Mesenchymal stem cell (in vitro differentiated cells and primary cell): ENCODE data around the gene ADA.

Experiments used
- DNase-seq: peaks from one replicate; pipeline ENCODE4 v3.0.0-alpha.2; 2013
- H2AFZ ChIP-seq: one replicate; pipeline ENCODE4 v1.6.1; 2013; ENCODE audit warnings: low read depth, mild to moderate bottlenecking, control low read depth, inconsistent platforms, low read length, moderate library complexity
- H2AK5ac ChIP-seq: 2 replicates; pipeline ENCODE4 v1.6.1; 2013; ENCODE audit warnings: low read length, moderate library complexity, mild to moderate bottlenecking, inconsistent platforms; ENCODE audit not compliant: severe bottlenecking
- H2BK120ac ChIP-seq: one replicate; pipeline ENCODE4 v1.6.1; 2013; ENCODE audit warnings: low read depth, mild to moderate bottlenecking, inconsistent platforms, low read length, moderate library complexity
- H2BK12ac ChIP-seq, 2 experiments: one replicate each; pipeline ENCODE4 v1.6.1; 2013; ENCODE audit warnings: inconsistent platforms in 2 of 2, low read length in 2 of 2, mild to moderate bottlenecking in 2 of 2, moderate library complexity in 2 of 2, control low read depth in 1 of 2
- H2BK15ac ChIP-seq: one replicate; pipeline ENCODE4 v1.6.1; 2013; ENCODE audit warnings: mild to moderate bottlenecking, low read depth, inconsistent platforms; ENCODE audit not compliant: poor library complexity, severe bottlenecking
- H2BK5ac ChIP-seq: 2 replicates; pipeline ENCODE4 v1.6.1; 2013; ENCODE audit warnings: low read depth, mild to moderate bottlenecking, low read length, control low read depth, inconsistent platforms; ENCODE audit not compliant: poor library complexity, severe bottlenecking
- H3K14ac ChIP-seq, 2 experiments: one replicate each; pipeline ENCODE4 v1.6.1; 2013; ENCODE audit warnings: inconsistent platforms in 2 of 2, low read length in 2 of 2, control low read depth in 1 of 2, mild to moderate bottlenecking in 1 of 2, moderate library complexity in 1 of 2
- H3K18ac ChIP-seq, 2 experiments: one replicate each; pipeline ENCODE4 v1.6.1; 2013; ENCODE audit warnings: inconsistent platforms in 2 of 2, low read length in 2 of 2, control low read depth in 1 of 2, low read depth in 1 of 2, mild to moderate bottlenecking in 1 of 2
- H3K23ac ChIP-seq, 2 experiments: one replicate each; pipeline ENCODE4 v1.6.1; 2013; ENCODE audit warnings: inconsistent platforms in 2 of 2, low read length in 2 of 2, mild to moderate bottlenecking in 2 of 2, moderate library complexity in 2 of 2, control low read depth in 1 of 2
- H3K27ac ChIP-seq: 2 replicates; pipeline ENCODE4 v1.5.1; 2013; ENCODE audit warnings: mild to moderate bottlenecking, moderate library complexity, low read length, control low read depth, inconsistent platforms; ENCODE audit not compliant: poor library complexity, severe bottlenecking
- H3K27me3 ChIP-seq, 2 experiments: 2 replicates each; pipeline versions ENCODE4 v1.6.1 to v1.7.0; 2013; ENCODE audit warnings: low read length in 2 of 2, mild to moderate bottlenecking in 2 of 2, moderate library complexity in 2 of 2, control low read depth in 1 of 2, inconsistent platforms in 1 of 2; ENCODE audit not compliant: control insufficient read depth in 1 of 2, insufficient read depth in 1 of 2
- H3K36me3 ChIP-seq, 2 experiments: 2 replicates each; pipeline versions ENCODE4 v1.6.1 to v1.7.0; 2013; ENCODE audit warnings: low read length in 2 of 2, control low read depth in 1 of 2, inconsistent platforms in 1 of 2, low read depth in 1 of 2, mild to moderate bottlenecking in 1 of 2; ENCODE audit not compliant: insufficient read depth in 2 of 2, control insufficient read depth in 1 of 2
- H3K4ac ChIP-seq, 2 experiments: one replicate each; pipeline ENCODE4 v1.6.1; 2013; ENCODE audit warnings: inconsistent platforms in 2 of 2, low read length in 2 of 2, mild to moderate bottlenecking in 2 of 2, moderate library complexity in 2 of 2, control low read depth in 1 of 2, low read depth in 1 of 2
- H3K4me1 ChIP-seq: 2 replicates; pipeline ENCODE4 v1.6.1; 2013; ENCODE audit warnings: low read depth, low read length, control low read depth; ENCODE audit not compliant: control insufficient read depth, insufficient read depth
- H3K4me2 ChIP-seq: 2 replicates; pipeline ENCODE4 v1.6.1; 2013; ENCODE audit warnings: low read length, mild to moderate bottlenecking, inconsistent platforms; ENCODE audit not compliant: poor library complexity, severe bottlenecking
- H3K4me3 ChIP-seq, 2 experiments: 2 replicates each; pipeline versions ENCODE4 v1.5.1 to v1.7.0; 2013; ENCODE audit warnings: low read length in 2 of 2, mild to moderate bottlenecking in 2 of 2, control low read depth in 1 of 2, low read depth in 1 of 2; ENCODE audit not compliant: insufficient read depth in 1 of 2
- H3K79me1 ChIP-seq: replicated peaks from 2 replicates; pipeline ENCODE4 v1.6.1; 2013; ENCODE audit warnings: mild to moderate bottlenecking, control low read depth, low read length, inconsistent platforms; ENCODE audit not compliant: poor library complexity, severe bottlenecking
- H3K9ac ChIP-seq: 2 replicates; pipeline ENCODE4 v1.7.0; 2013; ENCODE audit warnings: mild to moderate bottlenecking, low read length, moderate library complexity
- H3K9me3 ChIP-seq: 2 replicates; pipeline ENCODE4 v1.7.0; 2013; ENCODE audit warnings: mild to moderate bottlenecking, low read length; ENCODE audit not compliant: control insufficient read depth
- H4K8ac ChIP-seq: one replicate; pipeline ENCODE4 v1.6.1; 2013; ENCODE audit warnings: inconsistent platforms, mild to moderate bottlenecking, low read length, moderate library complexity
- H4K91ac ChIP-seq: one replicate; pipeline ENCODE4 v1.6.1; 2013; ENCODE audit warnings: mild to moderate bottlenecking, low read length, inconsistent platforms
- WGBS: methylation state at CpG from one replicate; pipeline ENCODE4 v1.1.7; 2013; ENCODE audit warnings: mixed read lengths; 5-methylcytosine and 5-hydroxymethylcytosine counted together

The ADA gene

DNA sequence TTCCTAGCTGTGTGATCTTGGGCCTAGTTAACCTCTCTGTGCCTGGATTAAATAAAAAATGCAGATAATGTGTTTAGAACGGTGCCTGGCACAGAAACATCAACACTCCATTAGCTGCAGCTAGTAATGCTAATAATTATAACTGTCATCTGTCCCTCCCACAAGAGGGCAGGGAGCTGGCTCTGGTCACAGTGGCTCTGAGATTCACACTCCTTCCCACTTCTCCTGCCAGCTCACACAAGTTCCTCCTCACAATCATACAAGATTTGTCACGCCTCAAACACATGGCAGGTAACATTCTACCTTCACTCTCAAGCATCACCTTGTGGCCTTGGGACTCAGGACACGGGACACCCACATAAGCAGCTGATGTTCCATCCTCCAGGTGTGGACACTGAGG is 2.4 kb downstream of the ADA start:
- Histone ChIP-seq H2BK120ac (no peak overlapping the region), H3K27ac (no peak overlapping the region), H3K18ac (no peak overlapping the region), H3K9ac (peak overlapping the region; percentile 33), H3K4me3 (no peak overlapping the region), H3K23ac (no peak overlapping the region), H3K4me2 (no peak overlapping the region), H3K36me3 (peaks cover 0 to 7% of the 10 kb centered on the region in 2 experiments), H2BK15ac (no peak overlapping the region), H3K14ac (no peak overlapping the region), H3K9me3 (no peaks in the 10 kb centered on the region), H4K91ac (peak overlapping the region; percentile 6), H2BK12ac (no peak overlapping the region), H3K4me1 (peaks cover 40% of the 10 kb centered on the region), H3K27me3 (no peaks in the 10 kb centered on the region), H4K8ac (no peak overlapping the region), H2BK5ac (no peak overlapping the region), H3K4ac (no peak overlapping the region), H2AFZ (no peak overlapping the region), H2AK5ac (no peak overlapping the region), H3K79me1 (peaks cover 19% of the 10 kb centered on the region)
- no peak for DNase-seq
- WGBS = 77% methylated on average over 3 of the region's 3 CpGs

DNA sequence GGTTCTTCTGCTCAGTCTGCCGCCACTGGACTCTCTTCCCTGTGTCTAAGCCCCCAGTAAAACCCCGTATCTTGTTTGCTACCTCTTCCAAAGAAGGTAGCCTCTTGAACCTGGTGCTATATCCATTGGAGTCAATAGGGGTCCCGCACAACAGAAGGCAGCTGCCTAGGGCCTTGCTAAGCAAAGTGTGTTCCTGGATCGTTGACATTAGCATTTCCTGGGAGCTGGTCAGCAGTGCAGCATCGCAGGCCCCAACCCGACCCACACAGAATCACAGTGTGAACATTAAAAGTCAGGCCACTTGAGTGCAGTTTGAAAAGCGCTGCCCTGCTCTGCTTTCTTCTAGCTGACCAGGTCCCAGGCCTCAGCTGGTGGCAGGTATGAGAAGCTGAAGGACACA is 2.9 kb downstream of the ADA start:
- no peak overlapping the region for H2BK12ac ChIP-seq
- no peak overlapping the region for H3K9ac ChIP-seq
- no peaks in the 10 kb centered on the region for H3K9me3 ChIP-seq
- no peak overlapping the region for H3K4me2 ChIP-seq
- peaks cover 0 to 7% of the 10 kb centered on the region in 2 experiments for H3K36me3 ChIP-seq
- no peak overlapping the region for H4K91ac ChIP-seq
- H3K14ac ChIP-seq = peak overlapping the region in 1 of 2 experiments; percentile 35
- no peak overlapping the region for H2BK120ac ChIP-seq
- 69% methylated on average over 7 of the region's 7 CpGs for WGBS
- no peak overlapping the region for H2AK5ac ChIP-seq
- H2BK15ac ChIP-seq = no peak overlapping the region
- H3K4me1 ChIP-seq = peaks cover 45% of the 10 kb centered on the region
- no peak overlapping the region for H3K4me3 ChIP-seq
- DNase-seq = no peak
- H3K4ac ChIP-seq = no peak overlapping the region
- peaks cover 19% of the 10 kb centered on the region for H3K79me1 ChIP-seq
- no peak overlapping the region for H4K8ac ChIP-seq
- H3K27ac ChIP-seq = no peak overlapping the region
- no peak overlapping the region for H2AFZ ChIP-seq
- no peak overlapping the region for H3K18ac ChIP-seq
- H3K27me3 ChIP-seq = no peaks in the 10 kb centered on the region
- no peak overlapping the region for H3K23ac ChIP-seq
- H2BK5ac ChIP-seq = no peak overlapping the region

DNA sequence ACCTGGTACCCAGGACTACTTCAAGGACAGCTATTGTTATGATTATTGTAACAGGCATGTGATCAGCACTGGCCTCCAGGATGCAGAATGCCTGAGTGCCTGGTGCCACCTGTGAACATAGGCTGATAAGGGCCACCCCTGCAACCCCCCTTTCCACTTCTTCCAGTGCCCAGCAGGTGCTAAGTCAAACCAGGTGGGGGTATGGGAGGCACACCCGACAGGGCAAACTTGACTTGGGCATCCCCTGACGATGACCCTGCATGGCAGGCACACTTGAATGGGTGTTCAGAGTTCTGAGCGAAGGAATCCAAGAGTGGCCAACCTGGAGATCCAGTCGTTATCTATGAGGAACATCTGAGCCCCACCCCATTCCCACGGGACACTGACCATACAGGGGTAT is 3.4 kb downstream of the ADA start:
- WGBS = 95% methylated on average over 5 of the region's 5 CpGs
- Histone ChIP-seq H2BK120ac (no peak overlapping the region), H3K9me3 (no peaks in the 10 kb centered on the region), H3K23ac (no peak overlapping the region), H4K8ac (no peak overlapping the region), H2AK5ac (no peak overlapping the region), H2BK5ac (no peak overlapping the region), H3K27ac (no peak overlapping the region), H2BK12ac (no peak overlapping the region), H3K4me3 (no peak overlapping the region), H2BK15ac (no peak overlapping the region), H3K79me1 (peaks cover 19% of the 10 kb centered on the region), H3K4me2 (no peak overlapping the region), H3K36me3 (peaks cover 0 to 7% of the 10 kb centered on the region in 2 experiments), H3K4ac (no peak overlapping the region), H4K91ac (no peak overlapping the region), H3K14ac (no peak overlapping the region), H3K4me1 (peaks cover 47% of the 10 kb centered on the region), H3K9ac (no peak overlapping the region), H2AFZ (no peak overlapping the region), H3K27me3 (no peaks in the 10 kb centered on the region), H3K18ac (no peak overlapping the region)
- no peak for DNase-seq

DNA sequence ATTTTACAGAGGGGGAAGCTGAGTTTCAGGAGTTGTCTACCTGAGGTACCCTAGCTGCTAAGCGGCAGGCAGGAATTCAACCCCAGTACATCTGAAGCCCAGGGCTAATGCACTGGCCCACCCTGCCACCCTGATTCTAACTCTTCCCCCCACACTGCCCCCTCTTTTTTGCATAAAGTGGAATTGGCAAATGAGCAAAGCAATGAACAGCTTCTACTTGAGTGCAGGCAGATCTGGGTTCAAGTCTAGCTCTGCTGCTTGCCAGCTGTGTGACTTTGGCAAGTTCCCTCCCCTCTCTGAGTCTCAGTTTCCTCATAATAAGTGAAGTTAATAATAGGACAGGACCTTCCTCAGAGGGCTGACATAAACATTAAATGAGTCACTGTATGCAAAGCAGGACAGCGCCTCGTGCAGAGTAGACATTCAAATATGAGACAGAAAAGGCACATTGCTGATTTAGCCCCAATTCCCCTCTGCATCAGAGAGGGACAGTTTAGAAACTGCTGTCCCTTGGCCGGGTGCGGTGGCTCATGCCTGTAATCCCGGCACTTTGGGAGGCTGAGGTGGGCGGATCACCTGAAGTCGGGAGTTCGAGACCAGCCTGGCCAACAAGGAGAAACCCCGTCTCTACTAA is 4.7 kb downstream of the ADA start:
- Histone ChIP-seq H3K27ac (peak overlapping the region; percentile 73), H3K9me3 (no peaks in the 10 kb centered on the region), H3K36me3 (peaks cover 0 to 7% of the 10 kb centered on the region in 2 experiments), H3K23ac (peak overlapping the region in 1 of 2 experiments; percentile 9), H3K18ac (peak overlapping the region; percentile 35 to 71), H3K4ac (no peak overlapping the region), H2BK5ac (peak overlapping the region; percentile 4), H3K79me1 (peaks cover 17% of the 10 kb centered on the region), H3K4me2 (peak overlapping the region; percentile 11), H2AK5ac (no peak overlapping the region), H4K8ac (peak overlapping the region; percentile 20), H2AFZ (no peak overlapping the region), H3K14ac (no peak overlapping the region), H3K4me1 (peaks cover 56% of the 10 kb centered on the region), H2BK12ac (peak overlapping the region; percentile 12 to 82), H3K27me3 (no peaks in the 10 kb centered on the region), H4K91ac (no peak overlapping the region), H3K9ac (peak overlapping the region; percentile 24), H3K4me3 (no peak overlapping the region), H2BK15ac (peak overlapping the region; percentile 0), H2BK120ac (no peak overlapping the region)
- peak; percentile 88 for DNase-seq
- WGBS = 62% methylated on average over 7 of the region's 10 CpGs
